Tibial nerve (tissue), 4 donors: ENCODE measurements around the gene PDIA6. TPM values are rescaled to one million over a fixed set of nuclear protein-coding genes. Genes with fewer than 3 reads are reported as not detected.

Experiments
- DNase-seq, 2 donors: peaks; one replicate each; pipeline ENCODE4 v3.0.0-alpha.2; 2019; ENCODE audit warnings: low spot score in 2 of 2
- H3K27ac ChIP-seq, 4 donors: fragments of 200-600 bp; sonication (generic) in 3 of 4; one replicate each; pipeline ENCODE4 v1.5.1; 2017 to 2019; ENCODE audit warnings: mild to moderate bottlenecking in 1 of 4
- H3K27me3 ChIP-seq, 2 donors: fragments of 200-600 bp; sonication (generic) in 1 of 2; one replicate each; pipeline versions ENCODE4 v1.5.1 to v1.6.0; 2017 to 2019
- H3K36me3 ChIP-seq, 3 donors: fragments of 200-600 bp; sonication (generic); one replicate each; pipeline ENCODE4 v1.5.1; 2018 to 2019
- H3K4me1 ChIP-seq, 4 donors: fragments of 200-600 bp; sonication (generic) in 3 of 4; one replicate each; pipeline ENCODE4 v1.5.1; 2017 to 2019
- H3K4me3 ChIP-seq, 4 donors: fragments of 200-600 bp; sonication (generic) in 3 of 4; one replicate each; pipeline ENCODE4 v1.5.1; 2017 to 2019; ENCODE audit warnings: mild to moderate bottlenecking in 1 of 4, moderate library complexity in 1 of 4
- H3K9me3 ChIP-seq, 4 donors: fragments of 200-600 bp; sonication (generic) in 3 of 4; one replicate each; pipeline ENCODE4 v1.5.1; 2017 to 2019
- EP300 ChIP-seq, 2 donors: sonication (generic); formaldehyde crosslinking; IDR thresholded peaks; one replicate each; pipeline ENCODE4 v1.6.1; 2017; ENCODE audit warnings: antibody characterized with exemption in 2 of 2, mild to moderate bottlenecking in 1 of 2
- POLR2A ChIP-seq, 2 donors: fragments of 450-650 bp; IDR thresholded peaks; one replicate each; pipeline ENCODE4 v1.6.1; 2017; ENCODE audit warnings: antibody characterized with exemption in 2 of 2, mild to moderate bottlenecking in 2 of 2, moderate library complexity in 2 of 2
- WGBS, 2 donors: methylation state at CpG; one replicate each; pipeline ENCODE4 v1.1.5; 2018; 5-methylcytosine and 5-hydroxymethylcytosine counted together
- total RNA-seq, 4 donors: library from RNA; depleted of rRNA; stranded (reverse); fragments of >200 nt; gene quantifications; one replicate each; pipeline ENCODE4 v1.1.0, GENCODE V29; 2016
- TF ChIP-seq, protein P1 (sequence below), 5 experiments: fragments of 200-600 bp in 3 of 5; fragments of 450-650 bp in 2 of 5; sonication (generic) in 3 of 5; IDR thresholded peaks; one replicate each; pipeline ENCODE4 v1.5.1; 2016 to 2019; ENCODE audit warnings: antibody characterized with exemption in 5 of 5, mild to moderate bottlenecking in 3 of 5, moderate library complexity in 2 of 5

PDIA6 gene
- total RNA-seq, 4 donors from 2014 or later = 61.4 to 84.3 (median 76.2) TPM

GRCh38 chr2:10802657-10803056, 9.9 kb downstream of the PDIA6 start:
- no peak for DNase-seq
- no peak overlapping the region for H3K4me3 ChIP-seq
- peaks cover 0 to 20% (median 0%) of the 10 kb centered on the region in 4 donors for H3K4me1 ChIP-seq
- 48 to 60% methylated on average over 8 of the region's 8 CpGs for whole genome bisulfite sequencing, 2 donors
- no peaks in the 10 kb centered on the region for H3K27me3 ChIP-seq
- TF ChIP-seq, protein P1, sequence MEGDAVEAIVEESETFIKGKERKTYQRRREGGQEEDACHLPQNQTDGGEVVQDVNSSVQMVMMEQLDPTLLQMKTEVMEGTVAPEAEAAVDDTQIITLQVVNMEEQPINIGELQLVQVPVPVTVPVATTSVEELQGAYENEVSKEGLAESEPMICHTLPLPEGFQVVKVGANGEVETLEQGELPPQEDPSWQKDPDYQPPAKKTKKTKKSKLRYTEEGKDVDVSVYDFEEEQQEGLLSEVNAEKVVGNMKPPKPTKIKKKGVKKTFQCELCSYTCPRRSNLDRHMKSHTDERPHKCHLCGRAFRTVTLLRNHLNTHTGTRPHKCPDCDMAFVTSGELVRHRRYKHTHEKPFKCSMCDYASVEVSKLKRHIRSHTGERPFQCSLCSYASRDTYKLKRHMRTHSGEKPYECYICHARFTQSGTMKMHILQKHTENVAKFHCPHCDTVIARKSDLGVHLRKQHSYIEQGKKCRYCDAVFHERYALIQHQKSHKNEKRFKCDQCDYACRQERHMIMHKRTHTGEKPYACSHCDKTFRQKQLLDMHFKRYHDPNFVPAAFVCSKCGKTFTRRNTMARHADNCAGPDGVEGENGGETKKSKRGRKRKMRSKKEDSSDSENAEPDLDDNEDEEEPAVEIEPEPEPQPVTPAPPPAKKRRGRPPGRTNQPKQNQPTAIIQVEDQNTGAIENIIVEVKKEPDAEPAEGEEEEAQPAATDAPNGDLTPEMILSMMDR (IDR thresholded peaks at IDR 0.05) = no peak
- TF ChIP-seq POLR2A (IDR thresholded peaks at IDR 0.05) (no peak), EP300 (IDR thresholded peaks at IDR 0.05) (no peak)
- peaks cover 0 to 24% (median 0%) of the 10 kb centered on the region in 3 donors for H3K36me3 ChIP-seq
- no peaks in the 10 kb centered on the region for H3K9me3 ChIP-seq
- H3K27ac ChIP-seq = peak overlapping the region in 1 of 4 donors; percentile 22

- WGBS, 2 donors = 92 to 97% methylated on average over 4 of the region's 4 CpGs
- Histone ChIP-seq H3K36me3 (peaks cover 0 to 47% (median 0%) of the 10 kb centered on the region in 3 donors), H3K27me3 (no peaks in the 10 kb centered on the region), H3K4me3 (no peak overlapping the region), H3K27ac (no peak overlapping the region), H3K9me3 (no peaks in the 10 kb centered on the region), H3K4me1 (peaks cover 0 to 13% (median 0%) of the 10 kb centered on the region in 4 donors)
- no peak for DNase-seq
- no peak for TF ChIP-seq EP300 (IDR thresholded peaks at IDR 0.05)
- TF ChIP-seq, protein P1 (IDR thresholded peaks at IDR 0.05) = no peak
- TF ChIP-seq POLR2A (IDR thresholded peaks at IDR 0.05) = no peak
Observed at GRCh38 chr2:10800163-10800562, 12.4 kb downstream of the PDIA6 start.

GRCh38 chr2:10798783-10799182, 13.8 kb downstream of the PDIA6 start:
- no peak for DNase-seq
- Histone ChIP-seq H3K36me3 (peaks cover 0 to 61% (median 0%) of the 10 kb centered on the region in 3 donors), H3K4me3 (no peak overlapping the region), H3K27me3 (no peaks in the 10 kb centered on the region), H3K27ac (no peak overlapping the region), H3K9me3 (no peaks in the 10 kb centered on the region), H3K4me1 (peaks cover 0 to 13% (median 0%) of the 10 kb centered on the region in 4 donors)
- TF ChIP-seq, protein P1 (IDR thresholded peaks at IDR 0.05) = no peak
- TF ChIP-seq POLR2A (IDR thresholded peaks at IDR 0.05) = no peak
- WGBS, 2 donors = 75 to 82% methylated on average over 8 of the region's 8 CpGs

DNA sequence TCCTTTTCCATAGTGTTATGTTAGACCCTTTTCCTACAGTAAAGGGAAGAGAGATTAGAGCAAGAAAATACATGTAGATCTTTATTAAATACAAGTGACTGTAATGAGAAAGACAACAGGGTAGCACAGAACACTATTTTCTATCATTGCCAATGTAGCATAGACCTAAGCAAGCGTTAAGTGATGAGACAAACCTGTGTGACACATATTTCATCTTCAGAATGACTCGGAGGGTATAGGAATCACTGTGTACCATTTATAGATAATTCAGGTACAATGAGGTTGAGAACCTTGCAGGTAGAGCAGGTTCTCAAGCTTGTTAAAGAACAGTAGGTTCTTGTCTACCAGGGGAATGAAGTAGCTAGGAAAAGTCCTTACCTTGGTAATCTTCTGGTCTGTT, 15.9 kb downstream of the PDIA6 start:
- H3K27me3 ChIP-seq = no peaks in the 10 kb centered on the region
- no peaks in the 10 kb centered on the region for H3K4me1 ChIP-seq
- TF ChIP-seq, protein P1 (IDR thresholded peaks at IDR 0.05) = no peak
- TF ChIP-seq EP300 (IDR thresholded peaks at IDR 0.05) = no peak
- no peak for TF ChIP-seq POLR2A (IDR thresholded peaks at IDR 0.05)
- H3K27ac ChIP-seq = no peak overlapping the region
- H3K4me3 ChIP-seq = no peak overlapping the region
- DNase-seq = no peak
- H3K9me3 ChIP-seq = no peaks in the 10 kb centered on the region
- WGBS, 2 donors = 89 to 90% methylated on average over 2 of the region's 2 CpGs
- peaks cover 0 to 80% (median 0%) of the 10 kb centered on the region in 3 donors for H3K36me3 ChIP-seq

GRCh38 chr2:10795508-10796046, 17.0 kb downstream of the PDIA6 start:
- WGBS, 2 donors = 68 to 71% methylated on average over 7 of the region's 7 CpGs

More at GRCh38 chr2:10795508-10796046, 17.0 kb downstream of the PDIA6 start:
- Histone ChIP-seq H3K9me3 (no peaks in the 10 kb centered on the region), H3K27ac (no peak overlapping the region), H3K4me3 (no peak overlapping the region), H3K4me1 (no peaks in the 10 kb centered on the region), H3K36me3 (peaks cover 0 to 80% (median 0%) of the 10 kb centered on the region in 3 donors), H3K27me3 (no peaks in the 10 kb centered on the region)
- DNase-seq = no peak
- TF ChIP-seq, protein P1 (IDR thresholded peaks at IDR 0.05) = no peak
- TF ChIP-seq EP300 (IDR thresholded peaks at IDR 0.05) = no peak
- TF ChIP-seq POLR2A (IDR thresholded peaks at IDR 0.05) = no peak
